Tibial artery (tissue), 4 donors: ENCODE data around the gene PGRMC1.

Experiments
- DNase-seq, 2 donors: peaks; one replicate each; pipeline ENCODE4 v3.0.0-alpha.2; 2019
- H3K27ac ChIP-seq, 2 donors: fragments of 200-600 bp; sonication (generic) in 1 of 2; 1 replicate in 1 of 2; 2 replicates in 1 of 2; pipeline ENCODE4 v1.5.1; 2018 to 2019; ENCODE audit warnings: mild to moderate bottlenecking in 1 of 2
- H3K27me3 ChIP-seq, 2 donors: fragments of 200-600 bp; sonication (generic) in 1 of 2; one replicate each; pipeline versions ENCODE4 v1.5.1 to v1.6.0; 2016 to 2019
- H3K36me3 ChIP-seq, 3 donors: fragments of 200-600 bp; sonication (generic) in 2 of 3; one replicate each; pipeline ENCODE4 v1.5.1; 2016 to 2019; ENCODE audit warnings: mild to moderate bottlenecking in 2 of 3
- H3K4me1 ChIP-seq, 4 donors: fragments of 200-600 bp; sonication (generic) in 2 of 4; 1 replicate in 3 of 4; 2 replicates in 1 of 4; pipeline ENCODE4 v1.5.1; 2016 to 2019
- H3K4me3 ChIP-seq, 2 donors: fragments of 200-600 bp; sonication (generic) in 1 of 2; 1 replicate in 1 of 2; 2 replicates in 1 of 2; pipeline ENCODE4 v1.5.1; 2018 to 2019; ENCODE audit warnings: mild to moderate bottlenecking in 2 of 2
- H3K9me3 ChIP-seq, 3 donors: fragments of 200-600 bp; sonication (generic) in 1 of 3; one replicate each; pipeline ENCODE4 v1.5.1; 2016 to 2019
- CTCF ChIP-seq, 2 experiments: fragments of 200-600 bp in 1 of 2; fragments of 450-650 bp in 1 of 2; IDR thresholded peaks; one replicate each; pipeline ENCODE4 v1.5.1; 2017 to 2019; ENCODE audit warnings: antibody characterized with exemption in 2 of 2, mild to moderate bottlenecking in 1 of 2, moderate library complexity in 1 of 2
- intact Hi-C: fragments of 100-400 bp; cut with DNase I; formaldehyde crosslinking; loops from one replicate; pipeline ENCODE4 v1.15.0; 2023; ENCODE audit warnings: low total_unique reads

Gene PGRMC1

GRCh38 chrX:119292445-119292844 is 56.4 kb downstream of the PGRMC1 start:
- H3K4me3 ChIP-seq, result no peak overlapping the region
- no peak for TF ChIP-seq CTCF (IDR thresholded peaks at IDR 0.05)
- no peaks in the 10 kb centered on the region for H3K36me3 ChIP-seq
- intact Hi-C loops, result no loop called here
- no peak overlapping the region for H3K27ac ChIP-seq
- H3K9me3 ChIP-seq, result no peaks in the 10 kb centered on the region
- no peaks in the 10 kb centered on the region for H3K4me1 ChIP-seq
- H3K27me3 ChIP-seq, result no peaks in the 10 kb centered on the region
- no peak for DNase-seq
